Measurements from ENCODE around the gene CD28.

The CD28 gene

GRCh38 chr2:203744091-203744490, 37.7 kb downstream of the CD28 start:
- no peak overlapping the region for H2BK120ac ChIP-seq (ENCODE audit: low read depth, low read length)
- no peak overlapping the region for H3K23ac ChIP-seq (ENCODE audit: low read length)
- H3K4ac ChIP-seq (ENCODE audit: low read depth, low read length) = no peak overlapping the region
- H3K56ac ChIP-seq (ENCODE audit: low read length) = no peak overlapping the region
- no peak for DNase-seq
- no peaks in the 10 kb centered on the region for H3K27me3 ChIP-seq (ENCODE audit: insufficient read depth, low read length, poor library complexity)
- H3K4me2 ChIP-seq (ENCODE audit: low read length) = no peak overlapping the region
- H3K79me1 ChIP-seq (ENCODE audit: low read length) = no peaks in the 10 kb centered on the region
- no peak overlapping the region for H2BK5ac ChIP-seq (ENCODE audit: low read length)
- no peak overlapping the region for H3K4me3 ChIP-seq (ENCODE audit: low read length)
- H3K79me2 ChIP-seq (ENCODE audit: control insufficient read depth, insufficient read depth, low read length) = no peaks in the 10 kb centered on the region
- H3K4me1 ChIP-seq (ENCODE audit: control insufficient read depth, low read depth, low read length) = no peaks in the 10 kb centered on the region
- H4K5ac ChIP-seq (ENCODE audit: low read length) = no peak overlapping the region
- no peaks in the 10 kb centered on the region for H3K36me3 ChIP-seq (ENCODE audit: control insufficient read depth, insufficient read depth, low read length)
- no peak overlapping the region for H2AK5ac ChIP-seq (ENCODE audit: low read length)
- no peak overlapping the region for H3K9ac ChIP-seq (ENCODE audit: low read length)
- H3K18ac ChIP-seq (ENCODE audit: low read length) = no peak overlapping the region
- WGBS (ENCODE audit: extremely low coverage, insufficient coverage, low lambda C conversion rate) = no CpG with 5 or more reads among the region's 4 CpGs
- H3K27ac ChIP-seq (ENCODE audit: low read depth, low read length) = no peak overlapping the region
- no peak overlapping the region for H4K8ac ChIP-seq (ENCODE audit: low read depth, low read length)
- no peak overlapping the region for H2BK15ac ChIP-seq (replicated peaks; ENCODE audit: low read depth)

GRCh38 chr2:203745267-203745666, 38.8 kb downstream of the CD28 start:
- H2BK120ac ChIP-seq (ENCODE audit: low read depth, low read length) = no peak overlapping the region
- no CpG with 5 or more reads among the region's 1 CpG for WGBS (ENCODE audit: extremely low coverage, insufficient coverage, low lambda C conversion rate)
- H2BK5ac ChIP-seq (ENCODE audit: low read length) = no peak overlapping the region

GRCh38 chr2:203748331-203749126, 42.1 kb downstream of the CD28 start:
- Histone ChIP-seq H3K79me1 (ENCODE audit: low read length) (no peaks in the 10 kb centered on the region), H2AK5ac (ENCODE audit: low read length) (no peak overlapping the region), H3K56ac (ENCODE audit: low read length) (no peak overlapping the region), H2BK5ac (ENCODE audit: low read length) (no peak overlapping the region), H3K9ac (ENCODE audit: low read length) (no peak overlapping the region), H3K79me2 (ENCODE audit: control insufficient read depth, insufficient read depth, low read length) (no peaks in the 10 kb centered on the region), H3K4me3 (ENCODE audit: low read length) (no peak overlapping the region), H3K27ac (ENCODE audit: low read depth, low read length) (no peak overlapping the region), H4K5ac (ENCODE audit: low read length) (no peak overlapping the region), H2BK120ac (ENCODE audit: low read depth, low read length) (no peak overlapping the region), H3K4me1 (ENCODE audit: control insufficient read depth, low read depth, low read length) (no peaks in the 10 kb centered on the region), H3K4me2 (ENCODE audit: low read length) (no peak overlapping the region), H3K23ac (ENCODE audit: low read length) (no peak overlapping the region), H3K18ac (ENCODE audit: low read length) (no peak overlapping the region), H2BK15ac (replicated peaks; ENCODE audit: low read depth) (no peak overlapping the region), H4K8ac (ENCODE audit: low read depth, low read length) (no peak overlapping the region), H3K36me3 (ENCODE audit: control insufficient read depth, insufficient read depth, low read length) (no peaks in the 10 kb centered on the region), H3K4ac (ENCODE audit: low read depth, low read length) (no peak overlapping the region), H3K27me3 (ENCODE audit: insufficient read depth, low read length, poor library complexity) (no peaks in the 10 kb centered on the region)
- DNase-seq = no peak
- WGBS (ENCODE audit: extremely low coverage, insufficient coverage, low lambda C conversion rate) = no CpG with 5 or more reads among the region's 4 CpGs

More at GRCh38 chr2:203745267-203745666, 38.8 kb downstream of the CD28 start:
- H3K4me1 ChIP-seq (ENCODE audit: control insufficient read depth, low read depth, low read length) = no peaks in the 10 kb centered on the region
- H3K56ac ChIP-seq (ENCODE audit: low read length) = no peak overlapping the region
- no peaks in the 10 kb centered on the region for H3K79me1 ChIP-seq (ENCODE audit: low read length)
- no peaks in the 10 kb centered on the region for H3K27me3 ChIP-seq (ENCODE audit: insufficient read depth, low read length, poor library complexity)
- no peak overlapping the region for H4K5ac ChIP-seq (ENCODE audit: low read length)
- no peak overlapping the region for H3K27ac ChIP-seq (ENCODE audit: low read depth, low read length)
- H4K8ac ChIP-seq (ENCODE audit: low read depth, low read length) = no peak overlapping the region
- DNase-seq = no peak
- no peak overlapping the region for H2BK15ac ChIP-seq (replicated peaks; ENCODE audit: low read depth)
- H2AK5ac ChIP-seq (ENCODE audit: low read length) = no peak overlapping the region
- H3K4me2 ChIP-seq (ENCODE audit: low read length) = no peak overlapping the region
- no peak overlapping the region for H3K4me3 ChIP-seq (ENCODE audit: low read length)
- H3K36me3 ChIP-seq (ENCODE audit: control insufficient read depth, insufficient read depth, low read length) = no peaks in the 10 kb centered on the region
- H3K4ac ChIP-seq (ENCODE audit: low read depth, low read length) = no peak overlapping the region
- H3K9ac ChIP-seq (ENCODE audit: low read length) = no peak overlapping the region
- H3K79me2 ChIP-seq (ENCODE audit: control insufficient read depth, insufficient read depth, low read length) = no peaks in the 10 kb centered on the region
- no peak overlapping the region for H3K23ac ChIP-seq (ENCODE audit: low read length)
- H3K18ac ChIP-seq (ENCODE audit: low read length) = no peak overlapping the region

GRCh38 chr2:203750346-203751068, 44.1 kb downstream of the CD28 start:
- Histone ChIP-seq H3K23ac (ENCODE audit: low read length) (no peak overlapping the region), H2BK15ac (replicated peaks; ENCODE audit: low read depth) (no peak overlapping the region), H3K4me3 (ENCODE audit: low read length) (no peak overlapping the region), H4K5ac (ENCODE audit: low read length) (no peak overlapping the region), H3K56ac (ENCODE audit: low read length) (no peak overlapping the region), H2BK120ac (ENCODE audit: low read depth, low read length) (no peak overlapping the region), H3K36me3 (ENCODE audit: control insufficient read depth, insufficient read depth, low read length) (no peaks in the 10 kb centered on the region), H2BK5ac (ENCODE audit: low read length) (no peak overlapping the region), H3K4me1 (ENCODE audit: control insufficient read depth, low read depth, low read length) (no peaks in the 10 kb centered on the region), H3K27ac (ENCODE audit: low read depth, low read length) (no peak overlapping the region), H3K79me1 (ENCODE audit: low read length) (no peaks in the 10 kb centered on the region), H4K8ac (ENCODE audit: low read depth, low read length) (no peak overlapping the region), H3K18ac (ENCODE audit: low read length) (no peak overlapping the region), H2AK5ac (ENCODE audit: low read length) (no peak overlapping the region), H3K4me2 (ENCODE audit: low read length) (no peak overlapping the region), H3K4ac (ENCODE audit: low read depth, low read length) (no peak overlapping the region), H3K9ac (ENCODE audit: low read length) (no peak overlapping the region), H3K79me2 (ENCODE audit: control insufficient read depth, insufficient read depth, low read length) (no peaks in the 10 kb centered on the region), H3K27me3 (ENCODE audit: insufficient read depth, low read length, poor library complexity) (no peaks in the 10 kb centered on the region)
- WGBS (ENCODE audit: extremely low coverage, insufficient coverage, low lambda C conversion rate) = no CpG with 5 or more reads among the region's 6 CpGs
- DNase-seq = no peak

- no peaks in the 10 kb centered on the region for H3K36me3 ChIP-seq (ENCODE audit: control insufficient read depth, insufficient read depth, low read length)
- no peak overlapping the region for H2BK5ac ChIP-seq (ENCODE audit: low read length)
- no peak overlapping the region for H4K5ac ChIP-seq (ENCODE audit: low read length)
- no peak overlapping the region for H3K56ac ChIP-seq (ENCODE audit: low read length)
- no peak overlapping the region for H3K27ac ChIP-seq (ENCODE audit: low read depth, low read length)
- no peak overlapping the region for H3K4me2 ChIP-seq (ENCODE audit: low read length)
- H4K8ac ChIP-seq (ENCODE audit: low read depth, low read length) = no peak overlapping the region
- H2BK15ac ChIP-seq (replicated peaks; ENCODE audit: low read depth) = no peak overlapping the region
- no peak overlapping the region for H3K18ac ChIP-seq (ENCODE audit: low read length)
- H3K23ac ChIP-seq (ENCODE audit: low read length) = no peak overlapping the region
- no peaks in the 10 kb centered on the region for H3K79me1 ChIP-seq (ENCODE audit: low read length)
- no peak overlapping the region for H2AK5ac ChIP-seq (ENCODE audit: low read length)
- H3K4me1 ChIP-seq (ENCODE audit: control insufficient read depth, low read depth, low read length) = no peaks in the 10 kb centered on the region
- H3K9ac ChIP-seq (ENCODE audit: low read length) = no peak overlapping the region
- H3K79me2 ChIP-seq (ENCODE audit: control insufficient read depth, insufficient read depth, low read length) = no peaks in the 10 kb centered on the region
- no peak overlapping the region for H3K4ac ChIP-seq (ENCODE audit: low read depth, low read length)
- H3K4me3 ChIP-seq (ENCODE audit: low read length) = no peak overlapping the region
- WGBS (ENCODE audit: extremely low coverage, insufficient coverage, low lambda C conversion rate) = no CpG with 5 or more reads among the region's 2 CpGs
- DNase-seq = no peak
- no peak overlapping the region for H2BK120ac ChIP-seq (ENCODE audit: low read depth, low read length)
- H3K27me3 ChIP-seq (ENCODE audit: insufficient read depth, low read length, poor library complexity) = no peaks in the 10 kb centered on the region
Observed at GRCh38 chr2:203751685-203752271, 45.3 kb downstream of the CD28 start.

Data from mesendoderm (in vitro differentiated cells).